Neural progenitor cell (in vitro differentiated cells): ENCODE results near the gene C1orf115. TPM values are rescaled to one million over a fixed set of nuclear protein-coding genes. Genes with fewer than 3 reads are reported as not detected.

ENCODE experiments used
- DNase-seq: peaks from one replicate; pipeline ENCODE4 v3.0.0-alpha.2; 2016; ENCODE audit warnings: low spot score
- H2AFZ ChIP-seq: fragments of 200-600 bp; sonication (generic); replicated peaks from 2 replicates; pipeline ENCODE4 v1.6.1; 2016; ENCODE audit warnings: antibody characterized with exemption
- H3F3A ChIP-seq: fragments of 200-600 bp; sonication (generic); 2 replicates; pipeline ENCODE4 v1.6.1; 2016; ENCODE audit warnings: antibody characterized with exemption, low read depth
- H3K27ac ChIP-seq: fragments of 200-600 bp; sonication (generic); 2 replicates; pipeline ENCODE4 v1.5.1; 2016; ENCODE audit warnings: mild to moderate bottlenecking
- H3K27me3 ChIP-seq: fragments of 200-600 bp; sonication (generic); 2 replicates; pipeline ENCODE4 v1.6.1; 2016; ENCODE audit warnings: mild to moderate bottlenecking, moderate library complexity
- H3K36me3 ChIP-seq: fragments of 200-600 bp; sonication (generic); 2 replicates; pipeline ENCODE4 v1.5.1; 2016
- H3K4me1 ChIP-seq: fragments of 200-600 bp; sonication (generic); 2 replicates; pipeline ENCODE4 v1.6.1; 2016; ENCODE audit warnings: mixed run types
- H3K4me2 ChIP-seq: fragments of 200-600 bp; sonication (generic); 2 replicates; pipeline ENCODE4 v1.6.1; 2016
- H3K4me3 ChIP-seq: fragments of 200-600 bp; sonication (generic); 2 replicates; pipeline ENCODE4 v1.5.1; 2016
- H3K79me2 ChIP-seq: fragments of 200-600 bp; sonication (generic); 2 replicates; pipeline ENCODE4 v1.6.1; 2016; ENCODE audit warnings: low read depth
- H3K9ac ChIP-seq: fragments of 200-600 bp; sonication (generic); 2 replicates; pipeline ENCODE4 v1.6.1; 2016
- H3K9me3 ChIP-seq: fragments of 200-600 bp; sonication (generic); 2 replicates; pipeline ENCODE4 v1.5.1; 2016; ENCODE audit warnings: low read depth
- H4K20me1 ChIP-seq: fragments of 200-600 bp; sonication (generic); 2 replicates; pipeline ENCODE4 v1.6.1; 2016; ENCODE audit warnings: low read depth
- H3K27ac Mint-ChIP-seq: 3 replicates; pipeline ENCODE4 v1.8.0; 2021; ENCODE audit warnings: mixed read lengths
- H3K27me3 Mint-ChIP-seq: 2 replicates; pipeline ENCODE4 v1.8.0; 2022; ENCODE audit warnings: low read depth, mild to moderate bottlenecking, inconsistent platforms, moderate library complexity, mixed read lengths; ENCODE audit not compliant: insufficient read depth
- H3K36me3 Mint-ChIP-seq: 3 replicates; pipeline ENCODE4 v1.8.0; 2021; ENCODE audit warnings: mixed read lengths
- H3K4me1 Mint-ChIP-seq: 3 replicates; pipeline ENCODE4 v1.8.0; 2021; ENCODE audit warnings: mixed read lengths
- H3K4me3 Mint-ChIP-seq: 3 replicates; pipeline ENCODE4 v1.8.0; 2021; ENCODE audit warnings: mild to moderate bottlenecking, moderate library complexity, mixed read lengths
- H3K9me3 Mint-ChIP-seq: 3 replicates; pipeline ENCODE4 v1.8.0; 2020; ENCODE audit warnings: mixed read lengths
- EZH2 ChIP-seq: fragments of 200-600 bp; sonication (generic); IDR thresholded peaks from 2 replicates; pipeline ENCODE4 v1.6.1; 2017; ENCODE audit warnings: antibody characterized with exemption, mild to moderate bottlenecking, moderate library complexity
- EZH2phosphoT487 ChIP-seq: fragments of 200-600 bp; sonication (generic); IDR thresholded peaks from 2 replicates; pipeline ENCODE4 v1.6.1; 2017; ENCODE audit warnings: antibody characterized with exemption
- total RNA-seq: library from RNA; depleted of rRNA; stranded (reverse); fragments of >200 nt; gene quantifications from 2 replicates; pipeline ENCODE4 v1.2.3, GENCODE V29; 2015; ENCODE audit warnings: low replicate concordance
- TF ChIP-seq, protein P1 (sequence below): fragments of 200-600 bp; sonication (generic); IDR thresholded peaks from 2 replicates; pipeline ENCODE4 v1.5.1; 2017; ENCODE audit warnings: antibody characterized with exemption, mild to moderate bottlenecking

The C1orf115 gene
- total RNA-seq, 1 donor from 2014 or later, result 6.2 TPM

DNA sequence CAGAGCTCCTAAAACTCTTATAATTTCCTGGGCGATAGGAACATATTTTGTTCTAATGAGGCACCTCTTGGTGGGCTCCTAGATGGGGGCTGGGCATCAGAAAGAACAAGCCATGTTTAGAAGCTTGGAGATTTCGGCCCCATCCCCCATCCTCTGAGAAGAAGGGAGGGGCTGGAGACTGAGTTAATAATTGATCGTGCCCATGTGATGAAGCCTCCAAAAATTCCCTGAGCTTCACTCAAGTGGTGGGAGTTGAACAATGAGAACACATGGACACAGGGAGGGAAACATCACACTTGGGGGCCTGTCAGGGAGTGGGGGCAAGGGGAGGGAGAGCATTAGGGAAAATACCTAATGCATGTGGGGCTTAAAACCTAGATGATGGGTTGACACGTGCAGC, 18.1 kb downstream of the C1orf115 start:
- Mint-ChIP-seq H3K27ac (no peak overlapping the region), H3K9me3 (no peaks in the 10 kb centered on the region), H3K4me3 (no peak overlapping the region), H3K27me3 (peaks cover 3% of the 10 kb centered on the region), H3K36me3 (no peaks in the 10 kb centered on the region), H3K4me1 (no peaks in the 10 kb centered on the region)
- no peaks in the 10 kb centered on the region for H3K9me3 ChIP-seq
- H3K9ac ChIP-seq, result no peak overlapping the region
- H3K27ac ChIP-seq, result no peak overlapping the region
- H2AFZ ChIP-seq, result no peak overlapping the region
- H3K4me2 ChIP-seq, result no peak overlapping the region
- no peaks in the 10 kb centered on the region for H3K4me1 ChIP-seq
- no peaks in the 10 kb centered on the region for H3F3A ChIP-seq
- no peaks in the 10 kb centered on the region for H3K27me3 ChIP-seq
- no peaks in the 10 kb centered on the region for H3K36me3 ChIP-seq
- DNase-seq, result no peak
- H3K4me3 ChIP-seq, result no peak overlapping the region
- H4K20me1 ChIP-seq, result no peaks in the 10 kb centered on the region
- no peaks in the 10 kb centered on the region for H3K79me2 ChIP-seq
- TF ChIP-seq EZH2phosphoT487 (no peak), EZH2 (no peak)
- TF ChIP-seq, protein P1, sequence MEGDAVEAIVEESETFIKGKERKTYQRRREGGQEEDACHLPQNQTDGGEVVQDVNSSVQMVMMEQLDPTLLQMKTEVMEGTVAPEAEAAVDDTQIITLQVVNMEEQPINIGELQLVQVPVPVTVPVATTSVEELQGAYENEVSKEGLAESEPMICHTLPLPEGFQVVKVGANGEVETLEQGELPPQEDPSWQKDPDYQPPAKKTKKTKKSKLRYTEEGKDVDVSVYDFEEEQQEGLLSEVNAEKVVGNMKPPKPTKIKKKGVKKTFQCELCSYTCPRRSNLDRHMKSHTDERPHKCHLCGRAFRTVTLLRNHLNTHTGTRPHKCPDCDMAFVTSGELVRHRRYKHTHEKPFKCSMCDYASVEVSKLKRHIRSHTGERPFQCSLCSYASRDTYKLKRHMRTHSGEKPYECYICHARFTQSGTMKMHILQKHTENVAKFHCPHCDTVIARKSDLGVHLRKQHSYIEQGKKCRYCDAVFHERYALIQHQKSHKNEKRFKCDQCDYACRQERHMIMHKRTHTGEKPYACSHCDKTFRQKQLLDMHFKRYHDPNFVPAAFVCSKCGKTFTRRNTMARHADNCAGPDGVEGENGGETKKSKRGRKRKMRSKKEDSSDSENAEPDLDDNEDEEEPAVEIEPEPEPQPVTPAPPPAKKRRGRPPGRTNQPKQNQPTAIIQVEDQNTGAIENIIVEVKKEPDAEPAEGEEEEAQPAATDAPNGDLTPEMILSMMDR, result no peak

DNA sequence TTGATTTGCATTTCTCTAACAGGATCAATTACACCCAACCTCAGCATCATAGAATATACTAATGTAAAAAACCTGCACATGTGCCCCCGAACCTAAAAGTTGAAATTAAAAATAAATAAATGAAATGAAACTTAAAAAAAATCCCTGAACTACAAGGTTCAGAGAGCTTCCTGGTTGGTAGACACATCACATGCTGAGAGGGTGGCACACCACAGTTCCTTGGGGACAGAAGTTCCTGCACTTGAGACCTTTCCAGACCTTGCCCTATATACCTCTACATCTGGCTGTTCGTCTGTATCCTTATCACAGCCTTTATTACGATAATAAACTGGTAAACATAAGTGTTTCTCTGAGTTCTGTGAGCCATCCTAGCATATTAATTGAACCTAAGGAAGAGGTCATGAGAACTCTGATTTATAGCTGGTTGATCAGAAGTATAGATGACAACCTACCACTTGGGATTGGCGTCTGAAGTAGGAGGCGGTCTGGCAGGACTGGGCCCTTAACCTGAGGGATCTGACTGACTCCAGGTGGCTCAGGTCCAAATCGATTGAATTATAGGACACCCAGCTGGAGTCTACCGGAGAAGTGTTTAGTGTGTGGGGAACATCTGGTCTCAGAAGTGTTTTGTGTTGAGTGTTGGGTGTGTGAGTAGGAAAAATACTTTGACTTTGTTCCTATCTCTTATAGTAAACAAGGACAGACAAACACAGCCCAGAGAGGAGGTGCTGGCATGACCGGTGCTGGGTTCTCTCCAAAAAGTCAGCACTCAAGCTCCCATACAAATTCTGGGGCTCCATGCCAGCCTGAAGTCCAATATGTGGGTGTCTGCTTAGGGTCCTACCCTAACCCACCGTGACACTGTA, 19.0 kb downstream of the C1orf115 start:
- H3K4me1 ChIP-seq, result no peaks in the 10 kb centered on the region
- H3K4me1 Mint-ChIP-seq, result no peaks in the 10 kb centered on the region
- H3K36me3 ChIP-seq, result no peaks in the 10 kb centered on the region
- no peak for DNase-seq
- H3K79me2 ChIP-seq, result no peaks in the 10 kb centered on the region
- no peaks in the 10 kb centered on the region for H3K27me3 ChIP-seq
- H3K4me3 Mint-ChIP-seq, result no peak overlapping the region
- peaks cover 3% of the 10 kb centered on the region for H3K27me3 Mint-ChIP-seq
- H3K4me3 ChIP-seq, result no peak overlapping the region
- H4K20me1 ChIP-seq, result no peaks in the 10 kb centered on the region
- H3F3A ChIP-seq, result no peaks in the 10 kb centered on the region
- peaks cover 2% of the 10 kb centered on the region for H3K9me3 Mint-ChIP-seq
- H3K4me2 ChIP-seq, result no peak overlapping the region
- H3K9me3 ChIP-seq, result no peaks in the 10 kb centered on the region
- H3K27ac ChIP-seq, result no peak overlapping the region
- H3K27ac Mint-ChIP-seq, result no peak overlapping the region
- TF ChIP-seq EZH2 (no peak), EZH2phosphoT487 (no peak)
- TF ChIP-seq, protein P1, result no peak
- H3K36me3 Mint-ChIP-seq, result no peaks in the 10 kb centered on the region
- H2AFZ ChIP-seq, result no peak overlapping the region
- H3K9ac ChIP-seq, result no peak overlapping the region

DNA sequence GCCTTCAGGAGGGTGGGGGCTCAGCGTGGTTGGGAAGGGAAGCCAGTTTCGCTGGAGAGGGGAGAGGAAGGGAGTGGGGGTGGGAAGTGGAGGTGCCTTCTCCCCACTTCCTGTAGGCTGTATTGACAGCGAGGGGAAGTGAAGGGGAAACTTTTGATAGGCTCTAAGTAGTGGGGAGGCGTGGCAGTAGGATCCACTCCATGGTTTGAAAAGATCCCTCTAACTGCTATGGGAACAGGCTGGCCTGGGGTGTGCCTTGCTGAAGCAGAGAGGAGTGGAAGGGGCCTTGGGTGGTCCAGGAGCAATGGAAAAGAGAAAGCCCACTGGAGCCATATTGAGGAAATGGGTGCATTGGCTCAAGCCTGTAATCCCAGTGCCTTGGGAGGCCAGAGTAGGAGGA, 20.2 kb downstream of the C1orf115 start:
- no peaks in the 10 kb centered on the region for H3K36me3 ChIP-seq
- H3K4me1 Mint-ChIP-seq, result no peaks in the 10 kb centered on the region
- H3K4me3 ChIP-seq, result no peak overlapping the region
- no peak overlapping the region for H2AFZ ChIP-seq
- no peak overlapping the region for H3K27ac Mint-ChIP-seq
- H3K27me3 ChIP-seq, result no peaks in the 10 kb centered on the region
- H3K9ac ChIP-seq, result no peak overlapping the region
- H3K36me3 Mint-ChIP-seq, result no peaks in the 10 kb centered on the region
- H3K27me3 Mint-ChIP-seq, result peaks cover 3% of the 10 kb centered on the region
- H3K9me3 ChIP-seq, result peaks cover under 1% of the 10 kb centered on the region
- no peak overlapping the region for H3K27ac ChIP-seq
- TF ChIP-seq EZH2 (no peak), EZH2phosphoT487 (no peak)
- TF ChIP-seq, protein P1, result no peak
- no peaks in the 10 kb centered on the region for H3K4me1 ChIP-seq
- no peaks in the 10 kb centered on the region for H3F3A ChIP-seq
- no peaks in the 10 kb centered on the region for H4K20me1 ChIP-seq
- H3K4me3 Mint-ChIP-seq, result no peak overlapping the region
- DNase-seq, result no peak
- no peak overlapping the region for H3K4me2 ChIP-seq
- H3K79me2 ChIP-seq, result no peaks in the 10 kb centered on the region
- peaks cover 5% of the 10 kb centered on the region for H3K9me3 Mint-ChIP-seq
